ENCODE data around the gene CSTF1. TPM values are rescaled to one million over a fixed set of nuclear protein-coding genes. Genes with fewer than 3 reads are reported as not detected.
"Not testable (repeated sequence)": the region's sequence is repeated elsewhere in the genome, so short reads cannot be mapped to it uniquely, and the experiment has no call there.

The CSTF1 gene
- polyA plus RNA-seq, 1 of the 3 experiments (the other 2 are of a cell fraction): 23.4 TPM

DNA sequence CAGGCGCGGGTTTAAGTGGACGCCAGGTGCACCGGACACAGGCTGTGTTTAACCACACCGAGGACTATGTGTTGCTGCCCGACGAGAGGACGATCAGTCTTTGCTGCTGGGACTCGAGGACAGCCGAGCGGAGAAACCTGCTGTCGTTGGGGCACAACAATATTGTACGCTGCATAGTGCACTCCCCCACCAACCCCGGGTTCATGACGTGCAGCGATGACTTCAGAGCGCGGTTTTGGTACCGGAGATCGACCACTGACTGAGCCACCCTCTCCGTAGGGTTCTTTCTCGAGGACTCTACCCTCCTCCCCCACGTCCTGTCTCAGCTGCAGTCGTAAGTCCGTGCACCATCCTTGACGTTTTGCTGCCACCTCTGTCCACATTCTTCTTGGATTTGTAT is 11.0 kb downstream of the CSTF1 start:
- Histone ChIP-seq H3K36me3 (replicated peaks in 1 of 2; ENCODE audit: control insufficient read depth in 1 of 2, insufficient read depth in 2 of 2, low read length in 1 of 2) (peaks cover 66 to 81% of the 10 kb centered on the region in 2 experiments), H4K20me1 (ENCODE audit: insufficient read depth) (no peaks in the 10 kb centered on the region), H3K27me3 (ENCODE audit: insufficient read depth) (no peaks in the 10 kb centered on the region), H3K79me2 (ENCODE audit: insufficient read depth) (peaks cover 34% of the 10 kb centered on the region), H3K9me3 (no peaks in the 10 kb centered on the region), H3K4me3 (ENCODE audit: low read depth in 2 of 2, low read length in 1 of 2) (no peak overlapping the region), H3K27ac (ENCODE audit: low read depth in 2 of 2, low read length in 1 of 2) (no peak overlapping the region), H3K9me2 (no peaks in the 10 kb centered on the region), H3K4me2 (no peak overlapping the region), H3F3A (replicated peaks; ENCODE audit: insufficient read depth) (peaks cover 15% of the 10 kb centered on the region), H2AFZ (ENCODE audit: low read depth) (no peak overlapping the region), H3K4me1 (ENCODE audit: control insufficient read depth in 1 of 2, insufficient read depth in 2 of 2, low read depth in 1 of 2, low read length in 1 of 2) (no peaks in the 10 kb centered on the region), H3K9ac (no peak overlapping the region)
- TF ChIP-seq PBX3 (IDR thresholded peaks at IDR 0.05) (no peak), EZH2phosphoT487 (IDR thresholded peaks at IDR 0.05; ENCODE audit: borderline replicate concordance, low read depth) (no peak), USF2 (IDR thresholded peaks at IDR 0.05; ENCODE audit: borderline replicate concordance, low read depth, low read length) (no peak), TEAD4 (IDR thresholded peaks at IDR 0.05; ENCODE audit: borderline replicate concordance, insufficient read depth) (no peak), RCOR1 (IDR thresholded peaks at IDR 0.05; ENCODE audit: low read length) (no peak), NRF1 (IDR thresholded peaks at IDR 0.05; ENCODE audit: low read depth, low read length) (no peak), MEF2A (IDR thresholded peaks at IDR 0.05; ENCODE audit: borderline replicate concordance, low read depth) (no peak), GATA2 (CRISPR knock-in tag; IDR thresholded peaks at IDR 0.05) (no peak), RAD21 (IDR thresholded peaks at IDR 0.05; ENCODE audit: low read length) (no peak), SMC3 (IDR thresholded peaks at IDR 0.05; ENCODE audit: low read depth, low read length) (no peak), ELF1 (IDR thresholded peaks at IDR 0.05) (no peak), IRF3 (IDR thresholded peaks at IDR 0.05; ENCODE audit: low read depth, low read length) (no peak)
- TF ChIP-seq, protein P1, sequence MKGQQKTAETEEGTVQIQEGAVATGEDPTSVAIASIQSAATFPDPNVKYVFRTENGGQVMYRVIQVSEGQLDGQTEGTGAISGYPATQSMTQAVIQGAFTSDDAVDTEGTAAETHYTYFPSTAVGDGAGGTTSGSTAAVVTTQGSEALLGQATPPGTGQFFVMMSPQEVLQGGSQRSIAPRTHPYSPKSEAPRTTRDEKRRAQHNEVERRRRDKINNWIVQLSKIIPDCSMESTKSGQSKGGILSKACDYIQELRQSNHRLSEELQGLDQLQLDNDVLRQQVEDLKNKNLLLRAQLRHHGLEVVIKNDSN (IDR thresholded peaks at IDR 0.05; ENCODE audit: borderline replicate concordance, low read depth): no peak
- CTCF ChIA-PET: no interaction called here
- DNase-seq: no peak
- POLR2A ChIA-PET: no interaction called here
- WGBS (ENCODE audit: low lambda C conversion rate): 94% methylated on average over 26 of the region's 26 CpGs

GRCh38 chr20:56405356-56405755 is 12.9 kb downstream of the CSTF1 start:
- POLR2A ChIA-PET: not testable (repeated sequence)

More at GRCh38 chr20:56405356-56405755, 12.9 kb downstream of the CSTF1 start:
- H3K4me3 ChIP-seq (ENCODE audit: low read depth in 2 of 2, low read length in 1 of 2); H3K4me2 ChIP-seq; H3K9me2 ChIP-seq; H3K9me3 ChIP-seq; H3K4me1 ChIP-seq (ENCODE audit: control insufficient read depth in 1 of 2, insufficient read depth in 2 of 2, low read depth in 1 of 2, low read length in 1 of 2); H3K27me3 ChIP-seq (ENCODE audit: insufficient read depth); H4K20me1 ChIP-seq (ENCODE audit: insufficient read depth); H3K27ac ChIP-seq (ENCODE audit: low read depth in 2 of 2, low read length in 1 of 2); CTCF ChIA-PET; H3K9ac ChIP-seq; H3F3A ChIP-seq (replicated peaks; ENCODE audit: insufficient read depth); DNase-seq; H2AFZ ChIP-seq (ENCODE audit: low read depth): not testable (repeated sequence)
- WGBS (ENCODE audit: low lambda C conversion rate): 97% methylated on average over 12 of the region's 12 CpGs
- Histone ChIP-seq H3K79me2 (ENCODE audit: insufficient read depth) (peaks cover 31% of the 10 kb centered on the region), H3K36me3 (replicated peaks in 1 of 2; ENCODE audit: control insufficient read depth in 1 of 2, insufficient read depth in 2 of 2, low read length in 1 of 2) (peaks cover 48 to 64% of the 10 kb centered on the region in 2 experiments)
